Activated naive CD4-positive, alpha-beta T cell treated with Interleukin-2 at 50 U/mL for 16 hours (primary cell): ENCODE data around the gene CYP21A2.
"Not testable (repeated sequence)": the region's sequence is repeated elsewhere in the genome, so short reads cannot be mapped to it uniquely, and the experiment has no call there.

Experiments used
- DNase-seq: peaks from one replicate; pipeline ENCODE4 v3.0.0-alpha.2; 2020

CYP21A2 gene

DNA sequence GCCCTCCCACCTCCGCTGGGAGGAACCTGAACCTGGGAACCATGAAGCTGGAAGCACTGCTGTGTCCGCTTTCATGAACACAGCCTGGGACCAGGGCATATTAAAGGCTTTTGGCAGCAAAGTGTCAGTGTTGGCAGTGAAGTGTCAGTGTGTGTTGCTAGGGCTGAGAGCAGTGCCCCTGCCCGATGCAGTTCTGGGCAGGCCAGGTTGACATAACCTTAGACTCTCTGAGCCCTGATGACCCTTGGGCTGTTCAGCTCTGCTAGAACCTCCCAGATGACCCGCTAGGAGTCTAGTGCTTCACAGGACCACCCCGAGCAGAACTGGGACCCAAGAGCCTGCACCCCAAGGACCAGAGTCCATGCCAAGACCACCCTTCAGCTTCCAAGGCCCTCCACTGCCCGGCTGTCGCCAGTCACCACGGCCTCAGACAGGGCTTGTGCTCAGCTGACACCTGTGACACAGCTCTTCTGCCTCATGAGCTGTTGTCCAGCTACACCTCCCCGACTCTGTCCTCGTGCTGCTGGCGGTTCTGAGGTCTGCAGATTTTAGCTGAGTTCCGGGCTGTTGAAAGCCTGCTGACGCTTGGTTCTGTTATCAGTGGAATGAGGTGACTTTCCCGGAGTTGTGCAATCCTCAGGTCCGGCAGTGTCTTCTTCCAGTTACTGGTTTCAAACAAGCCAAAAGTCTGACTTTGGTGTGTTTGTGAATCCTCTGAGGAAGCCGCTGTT is 2.8 kb upstream of the CYP21A2 start:
- DNase-seq = not testable (repeated sequence)

DNA sequence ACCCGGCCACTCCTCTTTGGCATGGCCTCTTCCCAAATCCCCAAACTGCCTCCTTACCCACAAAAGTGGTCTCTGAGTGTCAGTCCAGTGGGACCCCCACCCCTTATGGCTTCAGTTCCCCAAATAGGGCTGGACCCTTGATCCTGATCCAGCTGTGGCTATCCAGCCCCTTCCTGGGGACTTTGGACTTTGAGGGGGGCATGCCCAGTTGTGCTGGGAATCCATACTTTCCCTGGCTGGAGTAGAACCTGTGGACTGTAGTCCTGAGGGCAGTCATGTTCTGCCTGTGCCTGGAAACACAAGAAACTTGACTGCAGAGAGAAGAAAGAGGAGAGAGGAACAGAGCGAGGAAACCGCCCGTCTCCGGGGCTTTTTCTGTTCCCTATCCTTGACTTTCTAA is 1.1 kb upstream of the CYP21A2 start:
- DNase-seq = not testable (repeated sequence)

DNA sequence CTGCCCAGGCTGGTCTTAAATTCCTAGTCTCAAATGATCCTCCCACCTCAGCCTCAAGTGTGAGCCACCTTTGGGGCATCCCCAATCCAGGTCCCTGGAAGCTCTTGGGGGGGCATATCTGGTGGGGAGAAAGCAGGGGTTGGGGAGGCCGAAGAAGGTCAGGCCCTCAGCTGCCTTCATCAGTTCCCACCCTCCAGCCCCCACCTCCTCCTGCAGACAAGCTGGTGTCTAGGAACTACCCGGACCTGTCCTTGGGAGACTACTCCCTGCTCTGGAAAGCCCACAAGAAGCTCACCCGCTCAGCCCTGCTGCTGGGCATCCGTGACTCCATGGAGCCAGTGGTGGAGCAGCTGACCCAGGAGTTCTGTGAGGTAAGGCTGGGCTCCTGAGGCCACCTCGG is 663 bp downstream of the CYP21A2 start:
- DNase-seq = not testable (repeated sequence)

DNA sequence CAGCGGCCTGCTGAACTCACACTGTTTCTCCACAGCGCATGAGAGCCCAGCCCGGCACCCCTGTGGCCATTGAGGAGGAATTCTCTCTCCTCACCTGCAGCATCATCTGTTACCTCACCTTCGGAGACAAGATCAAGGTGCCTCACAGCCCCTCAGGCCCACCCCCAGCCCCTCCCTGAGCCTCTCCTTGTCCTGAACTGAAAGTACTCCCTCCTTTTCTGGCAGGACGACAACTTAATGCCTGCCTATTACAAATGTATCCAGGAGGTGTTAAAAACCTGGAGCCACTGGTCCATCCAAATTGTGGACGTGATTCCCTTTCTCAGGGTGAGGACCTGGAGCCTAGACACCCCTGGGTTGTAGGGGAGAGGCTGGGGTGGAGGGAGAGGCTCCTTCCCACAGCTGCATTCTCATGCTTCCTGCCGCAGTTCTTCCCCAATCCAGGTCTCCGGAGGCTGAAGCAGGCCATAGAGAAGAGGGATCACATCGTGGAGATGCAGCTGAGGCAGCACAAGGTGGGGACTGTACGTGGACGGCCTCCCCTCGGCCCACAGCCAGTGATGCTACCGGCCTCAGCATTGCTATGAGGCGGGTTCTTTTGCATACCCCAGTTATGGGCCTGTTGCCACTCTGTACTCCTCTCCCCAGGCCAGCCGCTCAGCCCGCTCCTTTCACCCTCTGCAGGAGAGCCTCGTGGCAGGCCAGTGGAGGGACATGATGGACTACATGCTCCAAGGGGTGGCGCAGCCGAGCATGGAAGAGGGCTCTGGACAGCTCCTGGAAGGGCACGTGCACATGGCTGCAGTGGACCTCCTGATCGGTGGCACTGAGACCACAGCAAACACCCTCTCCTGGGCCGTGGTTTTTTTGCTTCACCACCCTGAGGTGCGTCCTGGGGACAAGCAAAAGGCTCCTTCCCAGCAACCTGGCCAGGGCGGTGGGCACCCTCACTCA is 1.4 kb downstream of the CYP21A2 start:
- DNase-seq = not testable (repeated sequence)

DNA sequence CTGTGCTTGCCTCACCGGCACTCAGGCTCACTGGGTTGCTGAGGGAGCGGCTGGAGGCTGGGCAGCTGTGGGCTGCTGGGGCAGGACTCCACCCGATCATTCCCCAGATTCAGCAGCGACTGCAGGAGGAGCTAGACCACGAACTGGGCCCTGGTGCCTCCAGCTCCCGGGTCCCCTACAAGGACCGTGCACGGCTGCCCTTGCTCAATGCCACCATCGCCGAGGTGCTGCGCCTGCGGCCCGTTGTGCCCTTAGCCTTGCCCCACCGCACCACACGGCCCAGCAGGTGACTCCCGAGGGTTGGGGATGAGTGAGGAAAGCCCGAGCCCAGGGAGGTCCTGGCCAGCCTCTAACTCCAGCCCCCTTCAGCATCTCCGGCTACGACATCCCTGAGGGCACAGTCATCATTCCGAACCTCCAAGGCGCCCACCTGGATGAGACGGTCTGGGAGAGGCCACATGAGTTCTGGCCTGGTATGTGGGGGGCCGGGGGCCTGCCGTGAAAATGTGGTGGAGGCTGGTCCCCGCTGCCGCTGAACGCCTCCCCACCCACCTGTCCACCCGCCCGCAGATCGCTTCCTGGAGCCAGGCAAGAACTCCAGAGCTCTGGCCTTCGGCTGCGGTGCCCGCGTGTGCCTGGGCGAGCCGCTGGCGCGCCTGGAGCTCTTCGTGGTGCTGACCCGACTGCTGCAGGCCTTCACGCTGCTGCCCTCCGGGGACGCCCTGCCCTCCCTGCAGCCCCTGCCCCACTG is 2.3 kb downstream of the CYP21A2 start:
- not testable (repeated sequence) for DNase-seq

DNA sequence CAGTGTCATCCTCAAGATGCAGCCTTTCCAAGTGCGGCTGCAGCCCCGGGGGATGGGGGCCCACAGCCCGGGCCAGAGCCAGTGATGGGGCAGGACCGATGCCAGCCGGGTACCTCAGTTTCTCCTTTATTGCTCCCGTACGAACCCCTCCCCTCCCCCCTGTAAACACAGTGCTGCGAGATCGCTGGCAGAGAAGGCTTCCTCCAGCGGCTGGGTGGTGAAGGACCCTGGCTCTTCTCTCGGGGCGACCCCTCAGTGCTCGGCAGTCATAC is 2.8 kb downstream of the CYP21A2 start:
- DNase-seq = not testable (repeated sequence)

DNA sequence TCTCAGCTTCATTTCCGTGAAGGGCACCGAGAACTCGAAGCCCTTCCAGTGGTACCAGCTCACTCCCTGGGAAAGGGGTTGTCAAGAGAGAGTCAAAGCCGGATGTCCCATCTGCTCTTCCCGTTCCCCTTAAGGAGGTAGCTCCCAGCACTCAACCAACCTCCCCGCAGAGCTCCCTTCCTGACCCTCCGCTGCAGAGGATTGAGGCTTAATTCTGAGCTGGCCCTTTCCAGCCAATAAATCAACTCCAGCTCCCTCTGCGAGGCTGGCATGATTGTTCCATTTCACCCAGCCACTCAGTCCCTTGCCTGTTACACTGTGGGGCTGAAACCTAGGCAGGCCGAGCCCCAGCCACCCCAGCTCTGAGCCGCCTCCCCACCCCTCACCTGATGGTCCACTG is 3.2 kb downstream of the CYP21A2 start:
- not testable (repeated sequence) for DNase-seq

DNA sequence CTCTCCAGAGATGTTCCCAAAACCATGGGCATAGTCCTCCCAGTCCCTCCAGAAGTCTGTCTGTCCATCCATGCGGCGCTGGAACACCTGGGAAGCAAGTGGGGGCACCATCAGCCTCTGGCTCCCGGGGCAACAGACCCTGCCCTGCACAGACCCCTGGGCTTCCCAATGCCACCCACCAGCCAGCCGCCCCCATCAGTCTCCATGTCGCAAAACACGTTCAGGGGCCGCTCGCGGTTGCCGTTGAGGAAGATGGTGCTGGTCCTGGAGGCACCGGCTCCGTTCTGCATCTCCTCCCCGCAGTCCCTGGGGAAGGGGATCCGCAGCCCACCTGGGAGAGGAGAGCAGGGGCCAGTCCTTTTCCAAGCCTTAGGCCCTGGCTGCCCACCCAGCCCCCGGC is 4.1 kb downstream of the CYP21A2 start:
- not testable (repeated sequence) for DNase-seq

DNA sequence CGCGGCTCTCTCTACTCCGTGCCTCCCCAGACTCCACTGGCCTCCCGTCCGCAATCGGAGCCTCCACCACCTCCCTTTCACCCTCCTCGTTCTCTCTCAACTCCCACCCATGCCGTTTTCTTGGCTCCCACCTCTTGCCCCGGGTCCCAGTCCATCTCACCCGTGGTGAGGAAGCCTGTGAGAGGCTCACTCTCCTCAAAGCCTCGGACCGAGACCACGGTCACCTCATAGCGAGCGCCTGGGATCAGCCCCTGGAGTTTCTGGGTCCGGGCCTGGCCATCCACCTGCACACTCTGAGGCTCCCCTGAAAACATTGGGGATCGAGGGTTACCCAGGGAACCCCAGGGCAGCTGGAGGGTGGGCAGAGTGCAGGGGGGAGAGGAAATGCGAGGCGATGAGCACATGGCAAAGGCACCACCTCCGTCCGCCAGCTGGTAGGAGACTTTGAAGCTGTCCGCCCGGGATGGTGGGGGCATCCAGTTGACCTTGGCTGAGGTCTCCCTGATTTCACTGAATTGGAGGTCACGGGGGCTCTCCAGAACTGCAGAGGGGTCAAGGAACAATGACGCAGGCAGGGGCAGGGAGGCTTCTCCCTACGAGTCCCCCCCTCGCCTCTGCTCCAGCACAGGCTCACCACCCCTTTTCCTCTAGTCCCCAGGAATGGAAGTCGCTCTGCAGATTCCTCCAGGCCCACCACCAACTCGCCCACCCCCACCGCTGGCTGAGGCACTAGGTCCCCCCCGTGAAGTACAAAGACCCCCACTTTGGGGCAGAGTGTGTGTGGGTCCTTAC is 5.6 kb downstream of the CYP21A2 start:
- not testable (repeated sequence) for DNase-seq

DNA sequence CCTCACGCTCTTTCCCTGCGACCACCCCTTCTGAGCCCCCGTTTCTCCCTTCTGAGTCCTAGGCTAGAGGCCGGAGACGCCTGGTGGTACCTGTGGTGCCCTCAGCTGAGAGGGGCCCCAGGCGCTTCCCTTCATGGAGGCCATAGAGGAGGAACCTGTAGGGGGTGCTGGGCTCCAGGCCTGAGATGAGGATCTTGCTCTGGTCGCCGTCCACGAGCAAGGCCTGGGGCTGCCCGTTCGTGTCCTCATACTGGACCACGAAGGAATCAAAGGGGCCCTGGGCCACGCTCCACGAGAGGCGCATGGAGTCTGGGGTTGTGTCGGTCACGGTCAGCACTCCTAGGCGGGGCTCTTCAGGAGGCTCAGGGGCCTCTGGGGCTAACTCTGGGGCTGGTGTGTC is 6.7 kb downstream of the CYP21A2 start:
- DNase-seq = not testable (repeated sequence)

DNA sequence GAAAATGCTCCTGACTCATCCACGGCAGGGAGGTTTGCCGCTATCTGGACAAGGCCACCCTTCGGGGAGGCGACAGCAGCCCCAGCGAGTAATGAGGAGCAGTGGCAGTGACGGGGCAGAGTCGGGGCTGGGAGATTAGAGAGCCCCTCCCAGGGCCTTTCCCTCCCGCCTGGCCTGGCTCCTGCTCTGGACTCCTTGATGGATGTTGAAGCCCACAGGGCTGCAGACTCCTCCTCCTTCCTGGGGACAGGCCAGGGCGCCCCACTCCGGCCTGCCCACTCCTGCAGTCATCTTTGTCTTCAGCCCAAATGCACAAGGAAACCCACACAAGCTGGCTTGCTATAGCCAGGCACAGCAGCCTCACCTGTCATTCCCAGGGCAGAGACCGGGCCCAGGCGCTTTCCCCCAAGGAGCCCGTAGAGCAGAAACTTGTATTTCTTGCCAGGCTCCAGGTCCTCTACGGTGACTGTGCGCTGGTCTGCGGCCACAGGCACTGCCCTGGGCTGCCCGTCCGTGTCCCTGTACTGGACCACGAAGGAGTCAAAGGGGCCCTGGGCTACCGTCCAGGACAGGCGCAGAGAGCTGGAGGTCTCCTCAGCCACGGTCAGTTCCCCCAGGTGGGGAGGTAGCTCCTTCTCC is 7.7 kb downstream of the CYP21A2 start:
- no peak for DNase-seq

DNA sequence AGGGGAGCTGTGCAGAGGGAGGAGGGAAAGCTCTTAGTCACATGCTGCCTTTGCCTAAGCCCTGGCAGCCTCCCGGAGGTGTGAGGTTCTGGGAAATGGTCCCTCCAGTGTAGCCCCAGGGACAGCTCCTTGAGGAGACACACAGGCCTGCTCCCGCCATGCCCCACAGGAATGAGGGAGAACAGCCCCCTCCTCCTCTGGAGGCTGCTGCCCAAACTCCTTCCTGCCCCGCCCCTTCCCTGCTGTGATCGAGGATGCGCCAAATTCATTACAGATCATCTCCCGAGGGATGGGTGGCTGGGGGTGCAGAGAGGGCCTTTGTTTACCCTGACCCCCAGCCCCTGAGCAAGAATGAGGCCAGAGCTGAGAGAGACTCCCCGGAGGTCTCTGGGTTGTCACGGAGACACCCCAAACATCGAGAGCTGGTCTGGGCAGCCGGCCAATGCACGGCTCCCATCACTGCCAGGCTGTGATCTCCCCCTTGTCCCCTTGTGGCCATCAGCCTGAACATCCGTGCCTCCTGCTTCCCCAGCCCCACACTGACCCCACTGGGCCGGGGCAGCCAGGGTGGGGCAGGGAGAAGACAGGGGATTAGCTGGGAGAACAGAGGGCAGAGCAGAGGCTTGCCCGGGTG is 8.4 kb downstream of the CYP21A2 start:
- DNase-seq = no peak

DNA sequence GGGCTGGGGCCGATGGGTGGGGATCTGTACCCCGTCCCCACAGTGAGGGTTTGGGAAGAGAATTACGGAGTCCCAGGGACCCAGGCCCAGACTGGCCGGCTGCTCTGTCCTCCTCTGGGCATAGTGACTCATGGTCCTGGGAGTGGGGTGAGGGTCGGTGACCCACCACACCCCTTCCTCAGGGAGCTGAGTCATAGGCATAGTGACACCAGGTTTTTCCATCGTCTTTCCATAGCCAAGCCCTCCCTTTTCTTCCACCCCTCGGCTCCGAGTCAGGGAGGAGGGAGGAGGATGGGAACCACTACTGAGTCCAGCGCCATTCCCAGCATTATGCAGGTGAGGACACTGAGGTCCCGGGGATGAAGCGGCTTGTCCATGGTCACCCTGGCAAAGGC is 8.9 kb downstream of the CYP21A2 start:
- no peak for DNase-seq

DNA sequence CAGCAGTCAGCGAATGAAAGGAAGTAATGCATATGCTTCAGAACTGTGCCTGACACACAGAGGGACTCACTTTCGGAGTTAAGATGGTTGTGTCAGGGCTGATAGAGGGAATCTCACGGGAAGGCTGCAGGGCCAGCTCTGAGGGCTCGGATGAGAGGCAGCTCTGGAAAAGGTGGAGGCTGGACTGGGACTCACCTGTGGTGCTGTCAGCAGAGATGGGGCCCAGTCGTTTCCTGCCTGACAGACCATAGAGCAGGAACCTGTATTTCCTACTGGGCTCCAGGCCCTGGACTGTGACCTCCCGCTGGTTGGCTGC is 9.3 kb downstream of the CYP21A2 start:
- DNase-seq = no peak

DNA sequence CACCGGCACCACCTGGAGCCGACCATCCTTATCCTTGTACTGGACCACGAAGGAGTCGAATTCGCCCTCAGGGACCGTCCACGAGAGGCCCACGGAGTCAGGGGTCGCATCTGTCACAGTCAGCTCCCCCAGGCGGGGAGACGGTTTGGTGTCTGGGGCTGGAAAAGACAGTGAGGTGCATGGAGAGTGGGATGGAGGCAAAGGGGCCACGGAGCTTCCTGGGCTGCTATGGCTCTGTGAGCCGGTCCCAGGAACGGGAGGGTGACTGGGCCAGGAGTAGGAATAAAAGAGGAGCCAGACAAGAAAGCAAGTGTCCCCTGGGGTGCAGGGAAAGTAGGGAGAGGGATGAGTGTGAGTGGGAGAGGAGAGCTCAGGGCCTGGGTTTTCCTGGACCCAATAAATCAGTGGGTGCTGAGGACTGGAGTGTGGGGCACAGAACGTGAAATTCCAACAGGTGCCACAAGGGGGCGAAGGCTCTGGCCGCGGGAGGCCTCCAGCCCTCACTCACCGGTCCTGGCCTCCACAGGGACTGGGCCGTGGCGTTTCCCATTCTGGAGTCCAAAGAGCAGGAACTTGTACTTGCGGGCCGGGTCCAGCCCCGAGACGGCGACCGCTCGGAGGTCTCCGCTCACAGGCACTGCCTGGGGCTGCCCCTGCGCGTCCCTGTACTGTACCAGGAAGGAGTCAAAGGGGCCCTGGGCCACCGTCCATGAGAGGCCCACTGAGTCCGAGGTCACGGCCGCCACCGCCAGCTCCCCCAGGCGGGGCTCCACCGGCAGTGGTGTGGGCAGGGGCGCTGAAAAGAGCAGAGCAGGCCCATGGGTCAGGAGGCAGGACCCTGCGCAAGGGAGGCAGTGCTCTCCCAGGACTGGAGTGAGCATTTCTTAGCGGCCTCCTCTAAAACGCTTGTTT is 9.9 kb downstream of the CYP21A2 start:
- peak; percentile 72 for DNase-seq

DNA sequence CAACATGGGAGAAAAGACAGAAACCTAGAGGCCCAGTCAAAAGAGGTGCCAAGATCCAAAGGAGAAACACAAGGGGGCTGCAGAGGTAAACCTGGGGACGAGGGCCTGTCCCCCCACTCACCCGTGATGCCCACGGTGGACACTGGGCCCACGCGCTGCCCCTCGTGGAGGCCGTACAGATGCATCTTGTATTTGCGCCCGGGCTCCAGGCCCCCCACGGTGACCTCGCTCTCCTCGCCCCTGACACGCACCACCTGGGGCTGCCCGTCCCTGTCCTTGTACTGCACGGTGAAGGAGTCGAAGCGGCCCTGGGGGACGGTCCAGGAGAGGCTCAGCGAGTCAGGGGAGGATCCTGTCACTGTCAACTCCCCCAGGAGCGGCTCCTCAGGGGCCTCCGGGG is 10.9 kb downstream of the CYP21A2 start:
- not testable (repeated sequence) for DNase-seq

DNA sequence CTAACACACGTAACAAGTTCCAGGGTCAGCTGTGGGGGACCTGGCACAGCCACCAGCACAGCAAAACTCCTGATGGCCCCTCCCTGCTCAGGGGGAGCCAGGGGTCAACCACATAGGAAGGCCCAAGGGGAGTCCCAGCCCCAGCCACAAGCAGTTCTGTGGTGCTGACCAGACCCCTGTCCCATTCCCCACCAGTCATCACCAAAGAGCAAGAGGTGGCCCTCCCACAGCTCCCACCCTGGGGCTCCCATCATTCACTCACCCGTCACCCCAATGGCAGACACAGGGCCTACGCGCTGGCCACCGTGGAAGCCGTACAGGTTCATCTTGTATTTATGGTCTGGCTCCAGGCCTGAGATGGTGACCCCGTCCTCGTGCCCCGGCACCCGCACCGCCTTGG is 11.5 kb downstream of the CYP21A2 start:
- not testable (repeated sequence) for DNase-seq

DNA sequence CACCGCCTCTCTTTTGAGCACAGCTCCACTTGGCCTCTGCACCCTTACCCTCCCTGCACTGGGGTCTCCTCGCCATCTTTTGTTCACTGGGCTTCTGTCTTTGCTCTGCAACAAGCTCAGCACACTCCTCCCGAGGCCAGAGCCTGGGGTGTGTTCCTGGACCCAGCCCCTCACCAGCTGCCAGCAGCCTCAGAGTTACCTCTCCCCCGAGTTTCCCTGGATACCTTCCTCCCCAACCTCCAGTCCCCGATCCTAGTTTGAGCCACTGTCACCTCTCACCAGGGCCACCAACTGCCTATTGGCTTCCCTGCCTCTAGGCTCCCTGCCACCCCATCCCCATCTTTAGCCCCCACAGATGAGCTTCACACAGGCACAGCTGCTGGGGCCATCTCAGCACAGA is 12.3 kb downstream of the CYP21A2 start:
- DNase-seq = no peak

DNA sequence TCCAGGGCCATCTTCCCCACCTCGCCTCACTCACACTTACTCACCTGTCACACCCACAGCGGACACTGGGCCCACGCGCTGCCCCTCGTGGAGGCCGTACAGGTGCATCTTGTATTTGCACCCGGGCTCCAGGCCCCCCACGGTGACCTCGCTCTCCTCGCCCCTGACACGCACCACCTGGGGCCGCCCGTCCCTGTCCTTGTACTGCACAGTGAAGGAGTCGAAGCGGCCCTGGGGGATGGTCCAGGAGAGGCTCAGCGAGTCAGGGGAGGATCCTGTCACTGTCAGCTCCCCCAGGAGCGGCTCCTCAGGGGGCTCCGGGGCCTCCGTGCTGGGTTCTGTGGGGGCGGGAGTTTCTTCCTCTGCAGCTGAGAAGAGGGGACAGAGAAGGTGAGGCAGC is 14.4 kb downstream of the CYP21A2 start:
- not testable (repeated sequence) for DNase-seq

DNA sequence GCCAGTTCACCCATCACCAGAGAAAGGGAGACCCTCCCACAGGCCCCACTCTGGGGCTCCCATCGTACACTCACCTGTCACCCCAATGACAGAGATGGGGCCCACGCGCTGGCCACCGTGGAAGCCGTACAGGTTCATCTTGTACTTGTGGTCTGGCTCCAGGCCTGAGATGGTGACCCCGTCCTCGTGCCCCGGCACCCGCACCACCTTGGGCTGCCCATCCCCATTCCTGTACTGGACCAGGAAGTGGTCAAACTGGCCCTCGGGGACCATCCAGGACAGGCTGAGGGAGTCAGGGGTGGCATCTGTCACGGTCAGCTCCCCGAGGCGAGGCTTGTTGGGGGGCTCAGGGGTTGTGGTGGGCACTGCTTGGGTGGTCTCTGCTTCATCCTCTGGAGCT is 15.1 kb downstream of the CYP21A2 start:
- not testable (repeated sequence) for DNase-seq

DNA sequence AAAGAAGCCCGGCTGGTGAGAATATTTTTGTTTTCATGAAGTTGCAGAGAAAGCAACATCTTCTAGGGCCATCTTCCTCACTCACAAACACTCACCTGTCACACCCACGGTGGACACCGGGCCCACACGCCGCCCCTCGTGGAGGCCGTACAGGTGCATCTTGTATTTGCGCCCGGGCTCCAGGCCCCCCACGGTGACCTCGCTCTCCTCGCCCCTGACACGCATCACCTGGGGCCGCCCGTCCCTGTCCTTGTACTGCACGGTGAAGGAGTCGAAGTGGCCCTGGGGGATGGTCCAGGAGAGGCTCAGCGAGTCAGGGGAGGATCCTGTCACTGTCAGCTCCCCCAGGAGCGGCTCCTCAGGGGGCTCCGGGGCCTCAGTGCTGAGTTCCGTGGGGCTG is 17.5 kb downstream of the CYP21A2 start:
- DNase-seq = not testable (repeated sequence)
